ENCODE data around the gene ZNF300.

ZNF300 gene

GRCh38 chr5:150904479-150905311 is at the start of gene ZNF300:
TSS of gene ZNF300 (minus strand) at chr5:150904980. CDS start at chr5:150903155, 1,825 bp downstream.
- in situ Hi-C loops (cut with HindIII; ENCODE audit: low sequenced_read_pairs), result no loop called here
- peak; percentile 97 for DNase-seq (ENCODE audit: low read depth, low spot score)
- TF ChIP-seq, protein P1, sequence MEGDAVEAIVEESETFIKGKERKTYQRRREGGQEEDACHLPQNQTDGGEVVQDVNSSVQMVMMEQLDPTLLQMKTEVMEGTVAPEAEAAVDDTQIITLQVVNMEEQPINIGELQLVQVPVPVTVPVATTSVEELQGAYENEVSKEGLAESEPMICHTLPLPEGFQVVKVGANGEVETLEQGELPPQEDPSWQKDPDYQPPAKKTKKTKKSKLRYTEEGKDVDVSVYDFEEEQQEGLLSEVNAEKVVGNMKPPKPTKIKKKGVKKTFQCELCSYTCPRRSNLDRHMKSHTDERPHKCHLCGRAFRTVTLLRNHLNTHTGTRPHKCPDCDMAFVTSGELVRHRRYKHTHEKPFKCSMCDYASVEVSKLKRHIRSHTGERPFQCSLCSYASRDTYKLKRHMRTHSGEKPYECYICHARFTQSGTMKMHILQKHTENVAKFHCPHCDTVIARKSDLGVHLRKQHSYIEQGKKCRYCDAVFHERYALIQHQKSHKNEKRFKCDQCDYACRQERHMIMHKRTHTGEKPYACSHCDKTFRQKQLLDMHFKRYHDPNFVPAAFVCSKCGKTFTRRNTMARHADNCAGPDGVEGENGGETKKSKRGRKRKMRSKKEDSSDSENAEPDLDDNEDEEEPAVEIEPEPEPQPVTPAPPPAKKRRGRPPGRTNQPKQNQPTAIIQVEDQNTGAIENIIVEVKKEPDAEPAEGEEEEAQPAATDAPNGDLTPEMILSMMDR (IDR thresholded peaks at IDR 0.05; ENCODE audit: low read depth, low read length), result no peak
- peak within 1 kb of the TSS; percentile 76 for H3K4me3 ChIP-seq (ENCODE audit: low read depth, low read length)

GRCh38 chr5:150948539-150948938 is 43.8 kb upstream of the ZNF300 start:
- in situ Hi-C loops (cut with HindIII; ENCODE audit: low sequenced_read_pairs), result no loop called here
- no peak for DNase-seq (ENCODE audit: low read depth, low spot score)
- TF ChIP-seq, protein P1 (IDR thresholded peaks at IDR 0.05; ENCODE audit: low read depth, low read length), result no peak
- H3K4me3 ChIP-seq (ENCODE audit: low read depth, low read length), result no peak overlapping the region

DNA sequence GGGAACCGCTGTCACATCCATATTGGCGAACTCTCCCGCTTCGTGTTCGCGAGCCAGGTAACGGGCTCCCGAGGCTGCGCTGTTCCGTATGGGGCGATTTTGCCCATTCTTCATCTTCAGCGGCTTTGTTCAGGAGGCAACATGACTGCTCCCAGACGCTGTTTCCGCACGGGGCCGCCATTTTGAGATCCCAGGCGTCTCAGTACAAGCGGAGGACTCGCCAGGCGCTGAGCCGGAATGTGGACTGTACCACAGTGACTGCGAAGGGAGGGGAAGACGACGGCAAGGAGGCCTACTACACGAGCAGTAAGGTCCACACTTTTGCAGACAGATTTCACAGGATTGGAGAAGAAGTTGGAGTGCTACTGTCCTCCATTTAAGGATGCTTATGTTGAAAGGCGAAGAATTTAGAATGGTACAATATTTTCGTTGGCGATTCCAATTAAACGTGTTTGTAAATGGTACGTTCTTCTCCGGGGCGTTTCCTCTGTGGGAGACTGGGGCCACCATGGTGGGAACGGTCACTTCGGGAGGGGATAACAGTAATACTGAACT is 41.6 kb upstream of the ZNF300 start:
- in situ Hi-C loops (cut with HindIII; ENCODE audit: low sequenced_read_pairs), result no loop called here

GRCh38 chr5:150945947-150946346 is 41.2 kb upstream of the ZNF300 start:
- in situ Hi-C loops (cut with HindIII; ENCODE audit: low sequenced_read_pairs), result no loop called here
- peak overlapping the region; percentile 63 for H3K4me3 ChIP-seq (ENCODE audit: low read depth, low read length)
- TF ChIP-seq, protein P1 (IDR thresholded peaks at IDR 0.05; ENCODE audit: low read depth, low read length), result no peak
- DNase-seq (ENCODE audit: low read depth, low spot score), result no peak

More for the DNA sequence above, 41.6 kb upstream of the ZNF300 start:
- H3K4me3 ChIP-seq (ENCODE audit: low read depth, low read length), result peak overlapping the region; percentile 63
- TF ChIP-seq, protein P1 (IDR thresholded peaks at IDR 0.05; ENCODE audit: low read depth, low read length), result no peak
- peak; percentile 90 for DNase-seq (ENCODE audit: low read depth, low spot score)

GRCh38 chr5:150945486-150945885 is 40.7 kb upstream of the ZNF300 start:
- TF ChIP-seq, protein P1 (IDR thresholded peaks at IDR 0.05; ENCODE audit: low read depth, low read length), result no peak
- peak overlapping the region; percentile 63 for H3K4me3 ChIP-seq (ENCODE audit: low read depth, low read length)
- DNase-seq (ENCODE audit: low read depth, low spot score), result peak; percentile 15
- in situ Hi-C loops (cut with HindIII; ENCODE audit: low sequenced_read_pairs), result no loop called here

DNA sequence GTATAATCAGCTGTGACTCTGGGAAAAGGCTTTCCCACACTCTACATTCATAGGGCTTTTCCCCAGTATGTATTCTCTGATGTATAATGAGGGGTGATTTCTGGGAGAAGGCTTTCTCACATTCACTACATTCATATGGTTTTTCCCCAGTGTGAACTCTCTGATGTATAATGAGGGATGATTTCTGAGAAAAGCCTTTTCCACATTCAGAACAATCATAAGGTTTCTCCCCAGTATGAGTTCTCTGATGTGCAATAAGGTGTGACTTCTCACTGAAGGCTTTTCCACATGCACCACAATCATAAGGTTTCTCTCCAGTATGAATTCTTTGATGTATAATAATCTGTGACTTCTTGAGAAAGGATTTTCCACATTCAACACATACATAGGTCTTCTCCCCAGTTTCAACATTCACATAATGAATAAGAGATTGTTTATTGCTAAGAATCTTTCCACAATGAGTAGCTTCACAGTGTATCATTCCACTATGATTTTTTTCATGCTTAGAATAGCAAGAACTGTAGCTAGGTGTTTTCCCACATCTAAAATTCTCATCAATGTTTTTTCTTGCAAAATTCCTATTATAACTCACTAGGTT is 26.7 kb upstream of the ZNF300 start:
- in situ Hi-C loops (cut with HindIII; ENCODE audit: low sequenced_read_pairs), result no loop called here
- DNase-seq (ENCODE audit: low read depth, low spot score), result no peak
- no peak overlapping the region for H3K4me3 ChIP-seq (ENCODE audit: low read depth, low read length)
- TF ChIP-seq, protein P1 (IDR thresholded peaks at IDR 0.05; ENCODE audit: low read depth, low read length), result no peak
